ENCODE measurements around the gene CLOCK. TPM values are rescaled to one million over a fixed set of nuclear protein-coding genes. Genes with fewer than 3 reads are reported as not detected.

The CLOCK gene
- total RNA-seq, 1 experiment from 2014 or later, result 37.6 TPM

- POLR2A ChIA-PET, result interaction anchor here (1.1 kb wide), 1 partner anchor 100 kb away, joined by 4 read pairs; no protein-coding TSS in a partner anchor
- Mint-ChIP-seq H3K27ac (ENCODE audit: low read depth, unreplicated experiment) (no peak overlapping the region), H3K4me3 (ENCODE audit: unreplicated experiment) (no peak overlapping the region), H3K27me3 (ENCODE audit: insufficient read depth, unreplicated experiment) (no peaks in the 10 kb centered on the region), H3K9me3 (ENCODE audit: unreplicated experiment) (no peaks in the 10 kb centered on the region), H3K36me3 (ENCODE audit: insufficient read depth, unreplicated experiment) (peaks cover 75% of the 10 kb centered on the region), H3K4me1 (ENCODE audit: insufficient read depth, unreplicated experiment) (peaks cover 6% of the 10 kb centered on the region)
- BruUV-seq (replicated peaks), result no TSS peak
- CTCF ChIA-PET, result interaction anchor here (0.5 to 3.8 kb wide), 25 partner anchors 9 to 451 kb away, joined by 3 to 32 read pairs (median 5); partner anchors contain the start of genes NMU and SRD5A3
- intact Hi-C loops (cut with micrococcal nuclease), result loop anchor here (1.0 to 2.0 kb wide), 5 partner anchors 101 to 421 kb away; partner anchors contain the start of genes CLOCK and NMU
- no peak for TF ChIP-seq CTCF (IDR thresholded peaks at IDR 0.05; ENCODE audit: unreplicated experiment)
- DNase-seq (ENCODE audit: unreplicated experiment), result no peak
Observed at GRCh38 chr4:55445921-55446577, 100.7 kb downstream of the CLOCK start.

GRCh38 chr4:55444827-55445226, 101.9 kb downstream of the CLOCK start:
- POLR2A ChIA-PET, result interaction anchor here (0.5 to 1.7 kb wide), 3 partner anchors 107 to 421 kb away, joined by 3 to 4 read pairs (median 4); no protein-coding TSS in a partner anchor
- H3K4me3 Mint-ChIP-seq (ENCODE audit: unreplicated experiment), result no peak overlapping the region
- intact Hi-C loops (cut with micrococcal nuclease), result loop anchor here (1.0 to 2.0 kb wide), 5 partner anchors 102 to 422 kb away; partner anchors contain the start of genes CLOCK and NMU

GRCh38 chr4:55442541-55442940, 104.2 kb downstream of the CLOCK start:
- POLR2A ChIA-PET, result interaction anchor here (0.7 to 0.8 kb wide), 2 partner anchors 103 to 523 kb away, joined by 3 to 4 read pairs; no protein-coding TSS in a partner anchor
- no peaks in the 10 kb centered on the region for H3K9me3 Mint-ChIP-seq (ENCODE audit: unreplicated experiment)
- intact Hi-C loops (cut with micrococcal nuclease), result no loop called here
- CTCF ChIA-PET, result interaction anchor here (0.7 to 1.1 kb wide), 2 partner anchors 83 to 103 kb away, joined by 3 read pairs; no protein-coding TSS in a partner anchor
- no peaks in the 10 kb centered on the region for H3K4me1 Mint-ChIP-seq (ENCODE audit: insufficient read depth, unreplicated experiment)
- H3K36me3 Mint-ChIP-seq (ENCODE audit: insufficient read depth, unreplicated experiment), result peaks cover 50% of the 10 kb centered on the region
- H3K27ac Mint-ChIP-seq (ENCODE audit: low read depth, unreplicated experiment), result no peak overlapping the region
- no peaks in the 10 kb centered on the region for H3K27me3 Mint-ChIP-seq (ENCODE audit: insufficient read depth, unreplicated experiment)
- TF ChIP-seq CTCF (IDR thresholded peaks at IDR 0.05; ENCODE audit: unreplicated experiment), result no peak
- no peak overlapping the region for H3K4me3 Mint-ChIP-seq (ENCODE audit: unreplicated experiment)
- BruUV-seq (replicated peaks), result no TSS peak
- no peak for DNase-seq (ENCODE audit: unreplicated experiment)

More at GRCh38 chr4:55444827-55445226, 101.9 kb downstream of the CLOCK start:
- BruUV-seq (replicated peaks), result no TSS peak
- peak; percentile 55 for TF ChIP-seq CTCF (IDR thresholded peaks at IDR 0.05; ENCODE audit: unreplicated experiment)
- DNase-seq (ENCODE audit: unreplicated experiment), result peak; percentile 43
- peaks cover 65% of the 10 kb centered on the region for H3K36me3 Mint-ChIP-seq (ENCODE audit: insufficient read depth, unreplicated experiment)
- CTCF ChIA-PET, result interaction anchor here (0.6 to 3.8 kb wide), 21 partner anchors 8 to 422 kb away, joined by 3 to 32 read pairs (median 5); partner anchors contain the start of genes NMU and SRD5A3
- H3K27ac Mint-ChIP-seq (ENCODE audit: low read depth, unreplicated experiment), result no peak overlapping the region
- H3K4me1 Mint-ChIP-seq (ENCODE audit: insufficient read depth, unreplicated experiment), result peaks cover 6% of the 10 kb centered on the region
- H3K27me3 Mint-ChIP-seq (ENCODE audit: insufficient read depth, unreplicated experiment), result no peaks in the 10 kb centered on the region
- no peaks in the 10 kb centered on the region for H3K9me3 Mint-ChIP-seq (ENCODE audit: unreplicated experiment)

- Mint-ChIP-seq H3K4me3 (ENCODE audit: unreplicated experiment) (no peak overlapping the region), H3K27me3 (ENCODE audit: insufficient read depth, unreplicated experiment) (no peaks in the 10 kb centered on the region), H3K4me1 (ENCODE audit: insufficient read depth, unreplicated experiment) (no peaks in the 10 kb centered on the region), H3K27ac (ENCODE audit: low read depth, unreplicated experiment) (no peak overlapping the region), H3K9me3 (ENCODE audit: unreplicated experiment) (no peaks in the 10 kb centered on the region), H3K36me3 (ENCODE audit: insufficient read depth, unreplicated experiment) (peaks cover 48% of the 10 kb centered on the region)
- CTCF ChIA-PET, result interaction anchor here (0.6 kb wide), 1 partner anchor 92 kb away, joined by 3 read pairs; no protein-coding TSS in a partner anchor
- POLR2A ChIA-PET, result no interaction called here
- TF ChIP-seq CTCF (IDR thresholded peaks at IDR 0.05; ENCODE audit: unreplicated experiment), result no peak
- DNase-seq (ENCODE audit: unreplicated experiment), result no peak
- BruUV-seq (replicated peaks), result no TSS peak
- intact Hi-C loops (cut with micrococcal nuclease), result no loop called here
Observed at GRCh38 chr4:55440786-55441185, 105.9 kb downstream of the CLOCK start.
